ENCODE results near the gene KIF2C.
"Not testable (repeated sequence)": the region's sequence is repeated elsewhere in the genome, so short reads cannot be mapped to it uniquely, and the experiment has no call there.

Gene KIF2C

DNA sequence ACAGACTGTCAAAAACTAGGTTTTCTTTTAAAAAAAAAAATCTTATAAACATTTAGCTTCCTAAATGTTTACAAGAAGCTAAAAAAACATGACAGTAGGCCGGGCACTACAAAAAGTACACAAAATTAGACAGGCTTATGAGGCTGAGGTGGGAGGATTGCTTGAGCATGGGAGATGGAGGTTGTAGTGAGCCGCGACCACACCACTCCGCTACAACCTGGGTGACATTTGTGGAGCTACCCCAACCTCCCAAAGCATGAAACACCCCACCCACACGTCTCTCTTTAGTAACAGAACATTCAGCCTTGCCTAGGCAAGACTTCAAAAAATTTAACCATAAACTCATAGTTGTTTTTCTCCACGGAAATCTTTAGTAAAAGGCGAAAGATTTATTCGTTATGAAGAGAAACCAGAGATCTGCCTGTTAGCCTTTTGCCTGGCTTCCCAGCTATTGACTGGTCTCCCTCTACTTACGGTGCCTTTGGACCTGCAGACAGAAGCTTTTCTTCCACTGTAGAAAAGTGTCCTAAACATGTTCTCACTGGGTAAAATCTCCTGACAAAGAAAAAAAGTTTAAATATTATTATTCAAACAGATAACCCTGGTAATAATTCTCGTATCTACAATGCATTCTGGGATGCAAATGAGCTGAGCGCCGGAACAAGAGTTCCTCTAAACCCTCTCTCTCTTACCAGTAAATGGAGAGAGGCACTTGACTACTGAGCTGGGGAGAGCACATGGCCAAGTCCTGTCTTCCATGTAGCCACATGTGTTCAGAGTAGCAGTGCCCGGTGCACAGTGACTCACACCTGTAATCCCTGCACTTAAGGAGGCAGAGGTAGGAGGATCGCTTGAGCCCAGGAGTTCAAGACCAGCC, 17.9 kb upstream of the KIF2C start:
- Histone ChIP-seq H3K4me3 (ENCODE audit: low read length) (no peak overlapping the region), H3K9me3 (ENCODE audit: control insufficient read depth, low read length) (no peaks in the 10 kb centered on the region), H3K9ac (ENCODE audit: low read length) (peak overlapping the region; percentile 55), H3K36me3 (ENCODE audit: control insufficient read depth, insufficient read depth, low read length) (no peaks in the 10 kb centered on the region), H3K27me3 (ENCODE audit: control insufficient read depth, insufficient read depth, low read length) (no peaks in the 10 kb centered on the region), H3K4me1 (ENCODE audit: control insufficient read depth, insufficient read depth, low read length) (no peaks in the 10 kb centered on the region)

GRCh38 chr1:44723064-44723463, 16.6 kb upstream of the KIF2C start:
- Histone ChIP-seq H3K27me3 (ENCODE audit: control insufficient read depth, insufficient read depth, low read length) (no peaks in the 10 kb centered on the region), H3K9me3 (ENCODE audit: control insufficient read depth, low read length) (no peaks in the 10 kb centered on the region), H3K9ac (ENCODE audit: low read length) (no peak overlapping the region), H3K4me1 (ENCODE audit: control insufficient read depth, insufficient read depth, low read length) (no peaks in the 10 kb centered on the region), H3K36me3 (ENCODE audit: control insufficient read depth, insufficient read depth, low read length) (no peaks in the 10 kb centered on the region), H3K4me3 (ENCODE audit: low read length) (no peak overlapping the region)

GRCh38 chr1:44723496-44724295, 15.9 kb upstream of the KIF2C start:
- no peak overlapping the region for H3K9ac ChIP-seq (ENCODE audit: low read length)
- H3K4me3 ChIP-seq (ENCODE audit: low read length): no peak overlapping the region
- H3K9me3 ChIP-seq (ENCODE audit: control insufficient read depth, low read length): no peaks in the 10 kb centered on the region
- no peaks in the 10 kb centered on the region for H3K4me1 ChIP-seq (ENCODE audit: control insufficient read depth, insufficient read depth, low read length)
- no peaks in the 10 kb centered on the region for H3K27me3 ChIP-seq (ENCODE audit: control insufficient read depth, insufficient read depth, low read length)
- H3K36me3 ChIP-seq (ENCODE audit: control insufficient read depth, insufficient read depth, low read length): no peaks in the 10 kb centered on the region

- Histone ChIP-seq H3K4me1 (ENCODE audit: control insufficient read depth, insufficient read depth, low read length) (no peaks in the 10 kb centered on the region), H3K4me3 (ENCODE audit: low read length) (no peak overlapping the region), H3K36me3 (ENCODE audit: control insufficient read depth, insufficient read depth, low read length) (no peaks in the 10 kb centered on the region), H3K9ac (ENCODE audit: low read length) (no peak overlapping the region), H3K27me3 (ENCODE audit: control insufficient read depth, insufficient read depth, low read length) (no peaks in the 10 kb centered on the region), H3K9me3 (ENCODE audit: control insufficient read depth, low read length) (no peaks in the 10 kb centered on the region)
Observed at GRCh38 chr1:44724296-44724954, 15.2 kb upstream of the KIF2C start.

DNA sequence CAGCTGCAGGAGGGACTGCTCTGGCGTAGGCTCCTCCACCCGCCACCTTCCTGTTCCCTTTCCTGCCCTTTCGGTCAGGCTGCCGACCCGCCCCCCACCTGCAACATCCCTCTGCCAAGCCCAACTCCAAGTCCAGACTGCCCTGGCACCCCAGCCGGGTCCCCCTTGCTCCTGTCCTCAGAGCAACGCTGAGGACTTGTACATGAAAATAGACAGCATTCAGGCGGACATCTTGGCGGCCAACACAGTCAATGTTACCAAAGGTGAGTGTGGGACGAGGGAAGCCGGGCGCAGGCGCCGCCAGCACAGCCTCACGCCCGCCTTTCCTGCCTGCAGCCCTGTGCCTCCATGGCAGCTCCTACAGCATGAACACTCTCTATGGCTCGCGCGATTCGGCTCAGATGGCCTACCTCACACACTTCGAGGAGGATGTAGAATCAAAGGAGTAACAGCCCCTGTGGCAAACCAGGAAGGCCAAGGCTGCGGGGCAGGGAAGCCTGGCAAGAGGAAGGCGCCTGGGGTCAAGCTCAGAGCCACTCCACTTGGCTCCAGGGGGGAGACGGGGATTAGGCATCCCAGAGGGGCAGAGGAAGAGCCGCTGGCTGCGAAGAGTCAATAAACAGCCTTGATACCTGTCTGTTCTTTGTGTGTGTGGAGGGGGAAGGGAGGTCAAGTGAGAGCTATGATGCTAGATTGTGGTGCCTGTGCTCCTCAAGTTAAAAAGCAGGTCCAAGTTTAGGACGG, 14.5 kb upstream of the KIF2C start:
- no peak overlapping the region for H3K4me3 ChIP-seq (ENCODE audit: low read length)

DNA sequence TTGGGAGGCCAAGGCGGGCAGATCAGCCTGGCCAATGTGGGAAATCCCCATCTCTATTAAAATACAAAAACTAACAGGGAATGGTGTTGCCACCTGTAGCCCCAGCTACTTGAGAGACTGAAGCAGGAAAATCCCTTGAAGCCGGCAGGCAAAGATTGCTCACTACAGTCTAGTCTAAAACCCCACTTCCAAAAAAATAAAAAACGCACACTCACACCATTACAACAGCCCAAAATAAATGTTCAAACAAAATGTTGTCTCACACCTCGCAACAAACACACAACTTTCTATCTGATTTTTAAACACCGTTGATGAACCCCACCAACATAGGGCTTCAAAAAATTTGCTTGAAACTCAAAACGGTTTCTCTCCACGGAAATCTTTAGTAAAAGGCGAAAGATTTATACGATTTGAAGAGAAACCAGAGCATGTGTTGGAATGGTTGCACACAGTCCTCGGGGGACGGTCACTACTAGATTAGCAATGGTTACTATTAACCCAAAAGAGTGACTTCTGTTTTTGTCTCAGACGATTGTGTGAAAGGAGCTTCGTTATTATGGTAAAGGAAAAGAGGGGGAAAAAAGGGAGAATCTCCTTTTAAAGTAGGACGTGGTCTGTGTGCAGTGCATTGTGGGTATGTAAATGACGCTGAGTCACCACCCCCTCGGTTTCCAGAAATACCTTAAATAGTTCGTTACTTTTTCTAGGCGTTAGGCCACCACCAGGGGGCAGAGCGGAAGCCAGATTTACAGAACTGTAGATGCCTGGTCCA, 8.7 kb upstream of the KIF2C start, which contains the start of gene RNU5D-1:
Gene RNU5D-1, minus strand, starts transcription at position 430 of the 772 bp plus-strand sequence.
- Histone ChIP-seq H3K4me1 (ENCODE audit: control insufficient read depth, insufficient read depth, low read length) (peaks cover 5% of the 10 kb centered on the region), H3K4me3 (ENCODE audit: low read length) (peak within 1 kb of the TSS; percentile 5), H3K36me3 (ENCODE audit: control insufficient read depth, insufficient read depth, low read length) (no peaks in the 10 kb centered on the region), H3K9me3 (ENCODE audit: control insufficient read depth, low read length) (no peaks in the 10 kb centered on the region), H3K9ac (ENCODE audit: low read length) (peak within 1 kb of the TSS; percentile 85), H3K27me3 (ENCODE audit: control insufficient read depth, insufficient read depth, low read length) (no peaks in the 10 kb centered on the region)

More for the DNA sequence above, 14.5 kb upstream of the KIF2C start:
- no peaks in the 10 kb centered on the region for H3K9me3 ChIP-seq (ENCODE audit: control insufficient read depth, low read length)
- H3K4me1 ChIP-seq (ENCODE audit: control insufficient read depth, insufficient read depth, low read length): no peaks in the 10 kb centered on the region
- no peak overlapping the region for H3K9ac ChIP-seq (ENCODE audit: low read length)
- no peaks in the 10 kb centered on the region for H3K27me3 ChIP-seq (ENCODE audit: control insufficient read depth, insufficient read depth, low read length)
- no peaks in the 10 kb centered on the region for H3K36me3 ChIP-seq (ENCODE audit: control insufficient read depth, insufficient read depth, low read length)

DNA sequence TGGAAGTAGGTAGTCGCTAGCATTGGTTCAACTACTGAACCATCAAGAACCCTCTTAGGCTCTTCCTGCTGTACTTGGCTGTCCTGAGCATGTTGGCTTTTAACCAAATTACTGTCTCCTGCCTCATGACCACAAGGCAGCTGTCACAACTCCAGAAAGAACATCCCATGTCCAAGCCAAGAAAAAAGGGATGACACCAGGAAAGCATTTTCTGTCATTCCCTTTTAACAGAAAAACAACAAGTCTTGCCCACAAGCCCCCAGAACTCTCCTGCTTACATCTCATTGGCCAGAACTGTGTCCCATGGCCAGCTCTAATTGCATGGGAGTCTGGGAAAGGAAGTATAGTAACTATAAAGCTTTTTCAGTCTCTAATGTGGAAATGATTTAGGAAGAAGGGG, 6.3 kb upstream of the KIF2C start:
- H3K27me3 ChIP-seq (ENCODE audit: control insufficient read depth, insufficient read depth, low read length): no peaks in the 10 kb centered on the region
- H3K36me3 ChIP-seq (ENCODE audit: control insufficient read depth, insufficient read depth, low read length): no peaks in the 10 kb centered on the region
- H3K9ac ChIP-seq (ENCODE audit: low read length): no peak overlapping the region
- peaks cover 5% of the 10 kb centered on the region for H3K4me1 ChIP-seq (ENCODE audit: control insufficient read depth, insufficient read depth, low read length)
- H3K4me3 ChIP-seq (ENCODE audit: low read length): no peak overlapping the region
- H3K9me3 ChIP-seq (ENCODE audit: control insufficient read depth, low read length): no peaks in the 10 kb centered on the region

DNA sequence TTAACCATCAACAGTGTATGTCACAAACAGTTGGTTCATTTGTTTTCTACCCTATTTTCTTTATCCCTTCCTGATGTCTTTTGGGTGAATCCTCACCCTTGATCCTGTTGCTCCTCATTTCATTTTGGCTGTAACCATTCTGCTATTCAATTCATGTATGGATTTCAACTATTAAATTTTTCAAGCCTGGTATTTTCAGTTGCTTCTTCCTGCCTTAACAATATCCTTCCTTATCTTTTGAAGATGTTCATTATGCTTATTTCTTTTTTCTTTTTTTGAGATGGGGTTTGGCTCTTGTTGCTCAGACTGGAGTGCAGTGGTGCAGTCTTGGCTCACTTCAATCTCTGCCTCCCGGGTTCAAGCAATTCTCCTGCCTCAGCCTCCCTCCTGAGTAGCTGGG, 5.9 kb upstream of the KIF2C start:
- Histone ChIP-seq H3K36me3 (ENCODE audit: control insufficient read depth, insufficient read depth, low read length) (no peaks in the 10 kb centered on the region), H3K27me3 (ENCODE audit: control insufficient read depth, insufficient read depth, low read length) (no peaks in the 10 kb centered on the region), H3K9ac (ENCODE audit: low read length) (no peak overlapping the region)

GRCh38 chr1:44735992-44736391, 3.6 kb upstream of the KIF2C start:
- Histone ChIP-seq H3K9me3 (ENCODE audit: control insufficient read depth, low read length) (no peaks in the 10 kb centered on the region), H3K27me3 (ENCODE audit: control insufficient read depth, insufficient read depth, low read length) (no peaks in the 10 kb centered on the region), H3K9ac (ENCODE audit: low read length) (no peak overlapping the region), H3K4me1 (ENCODE audit: control insufficient read depth, insufficient read depth, low read length) (peaks cover 9% of the 10 kb centered on the region), H3K4me3 (ENCODE audit: low read length) (no peak overlapping the region), H3K36me3 (ENCODE audit: control insufficient read depth, insufficient read depth, low read length) (no peaks in the 10 kb centered on the region)

More for the DNA sequence above, 5.9 kb upstream of the KIF2C start:
- H3K9me3 ChIP-seq (ENCODE audit: control insufficient read depth, low read length): no peaks in the 10 kb centered on the region
- H3K4me1 ChIP-seq (ENCODE audit: control insufficient read depth, insufficient read depth, low read length): peaks cover 5% of the 10 kb centered on the region
- no peak overlapping the region for H3K4me3 ChIP-seq (ENCODE audit: low read length)

GRCh38 chr1:44738953-44739306, 707 bp upstream of the KIF2C start:
- H3K27me3 ChIP-seq (ENCODE audit: control insufficient read depth, insufficient read depth, low read length); H3K4me1 ChIP-seq (ENCODE audit: control insufficient read depth, insufficient read depth, low read length); H3K9me3 ChIP-seq (ENCODE audit: control insufficient read depth, low read length); H3K36me3 ChIP-seq (ENCODE audit: control insufficient read depth, insufficient read depth, low read length): not testable (repeated sequence)
- Histone ChIP-seq H3K4me3 (ENCODE audit: low read length) (peak overlapping the region; percentile 40), H3K9ac (ENCODE audit: low read length) (peak overlapping the region; percentile 71)

DNA sequence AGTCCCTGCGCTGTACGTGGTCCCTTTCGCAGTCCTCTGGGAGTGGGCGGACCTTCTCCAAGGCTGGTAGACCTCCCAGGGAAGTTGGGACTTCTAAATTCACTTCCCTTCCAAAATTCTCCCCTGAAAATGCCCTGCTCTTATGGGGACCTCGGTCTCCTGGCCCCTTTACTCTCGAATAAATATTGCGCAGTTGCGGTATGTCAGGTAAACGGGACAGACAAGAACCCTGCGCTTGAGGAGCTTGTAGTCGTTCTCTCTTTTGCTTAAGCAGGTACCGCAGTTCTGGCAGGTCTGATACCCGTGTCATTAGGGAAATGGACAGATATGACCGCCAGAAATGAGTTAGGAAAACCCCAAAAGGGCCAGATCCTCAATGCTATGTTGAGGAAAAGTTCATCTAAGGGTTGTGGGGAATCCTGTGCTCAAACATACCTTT, 561 bp downstream of the KIF2C start:
- Histone ChIP-seq H3K4me1 (ENCODE audit: control insufficient read depth, insufficient read depth, low read length) (peaks cover 9% of the 10 kb centered on the region), H3K4me3 (ENCODE audit: low read length) (peak overlapping the region; percentile 40), H3K9me3 (ENCODE audit: control insufficient read depth, low read length) (no peaks in the 10 kb centered on the region), H3K36me3 (ENCODE audit: control insufficient read depth, insufficient read depth, low read length) (no peaks in the 10 kb centered on the region), H3K27me3 (ENCODE audit: control insufficient read depth, insufficient read depth, low read length) (no peaks in the 10 kb centered on the region), H3K9ac (ENCODE audit: low read length) (peak overlapping the region; percentile 71)

All from mucosa of stomach (tissue), 1 donor.